H9 (cell line): ENCODE measurements around the gene C1RL. TPM values are rescaled to one million over a fixed set of nuclear protein-coding genes. Genes with fewer than 3 reads are reported as not detected.
A peak's percentile ranks its signal among the peaks of the same experiment; 100 is the strongest.

Source experiments
- DNase-seq: peaks from one replicate; pipeline ENCODE4 v3.0.0-alpha.2; 2017
- H2AFZ ChIP-seq: one replicate; pipeline ENCODE4 v1.6.1; 2013; ENCODE audit warnings: mild to moderate bottlenecking, low read length, control low read depth, moderate library complexity
- H2AK5ac ChIP-seq: 2 replicates; pipeline ENCODE4 v1.6.1; 2013; ENCODE audit warnings: low read length, control low read depth, mixed read lengths; ENCODE audit not compliant: insufficient read length
- H2BK120ac ChIP-seq: one replicate; pipeline ENCODE4 v1.6.1; 2013; ENCODE audit warnings: low read depth, mild to moderate bottlenecking, low read length, control low read depth, inconsistent platforms; ENCODE audit not compliant: poor library complexity, severe bottlenecking
- H2BK12ac ChIP-seq: 2 replicates; pipeline ENCODE4 v1.6.1; 2013; ENCODE audit warnings: low read length, control low read depth, mixed read lengths, low read depth; ENCODE audit not compliant: insufficient read length
- H2BK15ac ChIP-seq: 2 replicates; pipeline ENCODE4 v1.6.1; 2013; ENCODE audit warnings: low read depth, low read length, control low read depth
- H2BK20ac ChIP-seq: one replicate; pipeline ENCODE4 v1.6.1; 2013; ENCODE audit warnings: low read depth, mild to moderate bottlenecking, low read length, control low read depth, inconsistent platforms; ENCODE audit not compliant: poor library complexity, severe bottlenecking
- H2BK5ac ChIP-seq: 2 replicates; pipeline ENCODE4 v1.6.1; 2013; ENCODE audit warnings: low read length, control low read depth, mixed read lengths; ENCODE audit not compliant: insufficient read length
- H3K14ac ChIP-seq: 2 replicates; pipeline ENCODE4 v1.6.1; 2013; ENCODE audit warnings: low read length, control low read depth; ENCODE audit not compliant: insufficient read depth
- H3K18ac ChIP-seq: 2 replicates; pipeline ENCODE4 v1.6.1; 2013; ENCODE audit warnings: low read depth, mild to moderate bottlenecking, mixed read lengths, low read length, control low read depth; ENCODE audit not compliant: insufficient read length
- H3K23ac ChIP-seq: 2 replicates; pipeline ENCODE4 v1.6.1; 2013; ENCODE audit warnings: low read length, control low read depth, mixed read lengths, low read depth; ENCODE audit not compliant: insufficient read length
- H3K23me2 ChIP-seq: 2 replicates; pipeline ENCODE4 v1.6.1; 2013; ENCODE audit warnings: low read depth, mild to moderate bottlenecking, mixed read lengths, low read length, control low read depth; ENCODE audit not compliant: insufficient read length, poor library complexity, severe bottlenecking
- H3K27ac ChIP-seq: 2 replicates; pipeline ENCODE4 v1.5.1; 2013; ENCODE audit warnings: low read length, control low read depth, mixed read lengths, low read depth; ENCODE audit not compliant: insufficient read length
- H3K27me3 ChIP-seq: 2 replicates; pipeline ENCODE4 v1.6.1; 2013; ENCODE audit warnings: low read length, control low read depth, inconsistent platforms; ENCODE audit not compliant: insufficient read depth
- H3K4ac ChIP-seq: 2 replicates; pipeline ENCODE4 v1.6.1; 2013; ENCODE audit warnings: low read depth, mild to moderate bottlenecking, control low read depth, inconsistent platforms, low read length, moderate library complexity
- H3K4me1 ChIP-seq: 2 replicates; pipeline ENCODE4 v1.6.1; 2013; ENCODE audit warnings: low read length, control low read depth, inconsistent platforms; ENCODE audit not compliant: insufficient read depth
- H3K4me2 ChIP-seq: 2 replicates; pipeline ENCODE4 v1.6.1; 2013; ENCODE audit warnings: low read length, control low read depth, mixed read lengths; ENCODE audit not compliant: insufficient read length, insufficient read depth
- H3K56ac ChIP-seq: 2 replicates; pipeline ENCODE4 v1.6.1; 2013; ENCODE audit warnings: low read depth, mild to moderate bottlenecking, mixed read lengths, low read length, control low read depth; ENCODE audit not compliant: insufficient read length
- H3K79me1 ChIP-seq: 2 replicates; pipeline ENCODE4 v1.6.1; 2013; ENCODE audit warnings: low read depth, mild to moderate bottlenecking, moderate library complexity, low read length, control low read depth, inconsistent platforms; ENCODE audit not compliant: insufficient read depth, poor library complexity, severe bottlenecking
- H3K79me2 ChIP-seq: 2 replicates; pipeline ENCODE4 v1.6.1; 2013; ENCODE audit warnings: low read length, control low read depth, inconsistent platforms; ENCODE audit not compliant: insufficient read depth
- H3K9ac ChIP-seq: 2 replicates; pipeline ENCODE4 v1.6.1; 2013; ENCODE audit warnings: low read length, control low read depth, mixed read lengths; ENCODE audit not compliant: insufficient read length; ENCODE audit errors: extremely low read depth
- H3K9me3 ChIP-seq: one replicate; pipeline ENCODE4 v1.6.1; 2013; ENCODE audit warnings: low read depth, low read length, inconsistent platforms; ENCODE audit not compliant: control insufficient read depth
- H3T11ph ChIP-seq: one replicate; pipeline ENCODE4 v1.6.1; 2013; ENCODE audit warnings: mild to moderate bottlenecking, low read length, control low read depth, inconsistent platforms
- H4K20me1 ChIP-seq: one replicate; pipeline ENCODE4 v1.6.1; 2013; ENCODE audit not compliant: control insufficient read depth, insufficient read length, insufficient read depth
- H4K5ac ChIP-seq: 2 replicates; pipeline ENCODE4 v1.6.1; 2013; ENCODE audit warnings: low read depth, mild to moderate bottlenecking, mixed read lengths, low read length, control low read depth; ENCODE audit not compliant: insufficient read length
- H4K8ac ChIP-seq: replicated peaks from 2 replicates; pipeline ENCODE4 v1.6.1; 2013; ENCODE audit warnings: low read length, control low read depth, mixed read lengths, low read depth; ENCODE audit not compliant: insufficient read length
- H4K91ac ChIP-seq: 2 replicates; pipeline ENCODE4 v1.6.1; 2013; ENCODE audit warnings: low read depth, mild to moderate bottlenecking, moderate library complexity, mixed read lengths, low read length, control low read depth; ENCODE audit not compliant: insufficient read length
- H3K27ac Mint-ChIP-seq, 3 experiments: 2 replicates in 2 of 3; 3 replicates in 1 of 3; pipeline ENCODE4 v1.8.0; 2020 to 2021; ENCODE audit warnings: mixed read lengths in 3 of 3, mild to moderate bottlenecking in 1 of 3, moderate library complexity in 1 of 3
- H3K27me3 Mint-ChIP-seq: 2 replicates; pipeline ENCODE4 v1.8.0; 2021; ENCODE audit warnings: low read depth, mild to moderate bottlenecking, moderate library complexity, mixed read lengths
- H3K36me3 Mint-ChIP-seq, 3 experiments: 2 replicates in 2 of 3; 3 replicates in 1 of 3; pipeline ENCODE4 v1.8.0; 2020 to 2021; ENCODE audit warnings: low read depth in 3 of 3, mixed read lengths in 3 of 3; ENCODE audit not compliant: insufficient read depth in 1 of 3
- H3K4me1 Mint-ChIP-seq, 2 experiments: 2 replicates each; pipeline ENCODE4 v1.8.0; 2020; ENCODE audit warnings: mixed read lengths in 2 of 2
- H3K4me3 Mint-ChIP-seq, 2 experiments: 2 replicates in 1 of 2; 3 replicates in 1 of 2; pipeline ENCODE4 v1.8.0; 2020 to 2021; ENCODE audit warnings: mild to moderate bottlenecking in 2 of 2, mixed read lengths in 2 of 2, moderate library complexity in 1 of 2
- H3K9me3 Mint-ChIP-seq, 2 experiments: 2 replicates in 1 of 2; 3 replicates in 1 of 2; pipeline ENCODE4 v1.8.0; 2020; ENCODE audit warnings: mild to moderate bottlenecking in 2 of 2, mixed read lengths in 2 of 2, moderate library complexity in 1 of 2
- CTCF ChIP-seq: fragments of 200-600 bp; sonication (generic); conservative IDR thresholded peaks from 3 replicates; pipeline ENCODE4 v1.8.0; 2021; ENCODE audit warnings: antibody characterized with exemption, mild to moderate bottlenecking
- WGBS: extraction: QIAGEN DNeasy Blood & Tissue Kit; methylation state at CpG from one replicate; pipeline ENCODE4 v1.1.7; 2013; ENCODE audit warnings: missing lambda C conversion rate, low lambda C conversion rate, mixed read lengths; ENCODE audit not compliant: insufficient read length; ENCODE audit errors: extremely low coverage; 5-methylcytosine and 5-hydroxymethylcytosine counted together
- total RNA-seq: library from RNA; stranded (reverse); gene quantifications from 2 replicates; pipeline ENCODE4 v1.2.1, GENCODE V29; 2021

Gene C1RL
- total RNA-seq, 1 experiment from 2014 or later, result 15.1 TPM

DNA sequence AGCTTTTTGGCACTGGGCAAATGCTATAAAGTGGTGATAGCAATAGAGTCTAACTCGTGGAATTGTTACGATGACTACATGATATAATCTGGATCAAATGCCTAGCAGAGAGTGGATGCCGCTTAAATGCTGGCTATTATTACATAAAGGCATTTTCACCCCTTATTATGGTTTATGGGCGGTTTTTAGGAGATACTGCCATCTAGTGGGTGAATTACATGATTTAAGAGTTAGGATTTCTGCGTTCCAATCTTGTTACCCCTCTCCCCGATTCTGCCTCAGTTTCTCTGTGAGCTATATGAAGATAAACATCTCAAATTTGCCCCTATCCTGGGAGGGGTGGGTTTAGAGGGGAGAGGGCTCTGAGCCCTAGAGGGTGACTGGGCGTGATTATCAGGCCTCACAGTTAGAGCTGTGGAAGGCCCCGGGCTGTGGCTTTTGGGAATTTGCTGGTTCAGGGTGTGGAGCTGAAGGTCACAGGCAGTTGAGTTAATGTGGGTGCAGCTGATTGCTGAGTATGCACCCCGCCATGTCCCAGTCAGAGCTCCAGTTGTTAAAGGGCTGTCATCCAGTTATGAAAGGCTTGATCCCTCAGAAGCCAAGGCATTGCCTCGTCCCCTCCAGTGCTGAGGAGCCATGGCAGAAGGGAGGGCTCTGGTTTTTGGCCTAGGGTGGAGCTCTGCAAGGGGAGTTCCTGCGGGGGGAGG, 35.6 kb upstream of the C1RL start:
- Histone ChIP-seq H3K23ac (no peak overlapping the region), H3K9ac (no peak overlapping the region), H3K18ac (no peak overlapping the region), H3K27me3 (no peaks in the 10 kb centered on the region), H3K4me1 (no peaks in the 10 kb centered on the region), H3K27ac (no peak overlapping the region), H3T11ph (no peak overlapping the region), H2AFZ (no peak overlapping the region), H3K4ac (no peak overlapping the region), H3K23me2 (no peaks in the 10 kb centered on the region), H2BK20ac (no peak overlapping the region), H4K20me1 (no peaks in the 10 kb centered on the region), H2AK5ac (no peak overlapping the region), H3K4me2 (no peak overlapping the region), H2BK5ac (no peak overlapping the region), H3K79me1 (no peaks in the 10 kb centered on the region), H3K56ac (no peak overlapping the region), H3K79me2 (no peaks in the 10 kb centered on the region), H4K91ac (no peak overlapping the region), H2BK120ac (no peak overlapping the region), H4K5ac (no peak overlapping the region), H2BK12ac (no peak overlapping the region), H3K14ac (no peak overlapping the region), H4K8ac (no peak overlapping the region), H2BK15ac (no peak overlapping the region), H3K9me3 (no peaks in the 10 kb centered on the region)
- no peak for DNase-seq
- Mint-ChIP-seq H3K27ac (no peak overlapping the region), H3K36me3 (peaks cover 6 to 44% (median 30%) of the 10 kb centered on the region in 3 experiments), H3K4me3 (no peak overlapping the region), H3K27me3 (no peaks in the 10 kb centered on the region; the same call in 1 of the 2 replicates), H3K4me1 (no peaks in the 10 kb centered on the region), H3K9me3 (no peaks in the 10 kb centered on the region)
- no CpG with 5 or more reads among the region's 11 CpGs for WGBS
- peak; percentile 71 for TF ChIP-seq CTCF
